Ascending aorta (tissue), 2 donors: Measurements from ENCODE around the gene RFFL. TPM values are rescaled to one million over a fixed set of nuclear protein-coding genes. Genes with fewer than 3 reads are reported as not detected.
A peak's percentile ranks its signal among the peaks of the same experiment; 100 is the strongest.

Source experiments
- DNase-seq, 2 donors: peaks; one replicate each; pipeline ENCODE4 v3.0.0-alpha.2; 2019; ENCODE audit warnings: low spot score in 2 of 2
- H3K27ac ChIP-seq, 2 donors: fragments of 200-600 bp; sonication (generic); one replicate each; pipeline ENCODE4 v1.5.1; 2016 to 2017; ENCODE audit warnings: mild to moderate bottlenecking in 1 of 2
- H3K27me3 ChIP-seq: fragments of 200-600 bp; sonication (generic); one replicate; pipeline ENCODE4 v1.5.1; 2017
- H3K36me3 ChIP-seq, 2 donors: fragments of 200-600 bp; sonication (generic); one replicate each; pipeline ENCODE4 v1.5.1; 2016
- H3K4me1 ChIP-seq, 2 donors: fragments of 200-600 bp; sonication (generic); one replicate each; pipeline ENCODE4 v1.5.1; 2016 to 2017; ENCODE audit warnings: mild to moderate bottlenecking in 1 of 2
- H3K4me3 ChIP-seq, 2 donors: fragments of 200-600 bp; sonication (generic); one replicate each; pipeline ENCODE4 v1.5.1; 2016 to 2017; ENCODE audit warnings: mild to moderate bottlenecking in 1 of 2
- H3K9me3 ChIP-seq, 2 donors: fragments of 200-600 bp; sonication (generic); one replicate each; pipeline ENCODE4 v1.5.1; 2016
- CTCF ChIP-seq, 3 experiments: fragments of 200-600 bp in 2 of 3; fragments of 450-650 bp in 1 of 3; sonication (generic) in 2 of 3; IDR thresholded peaks; one replicate each; pipeline ENCODE4 v1.5.1; 2016 to 2019; ENCODE audit warnings: antibody characterized with exemption in 3 of 3, mild to moderate bottlenecking in 1 of 3, moderate library complexity in 1 of 3
- intact Hi-C: fragments of 100-400 bp; cut with DNase I; formaldehyde crosslinking; loops from one replicate; pipeline ENCODE4 v1.15.1; 2023
- total RNA-seq: library from RNA; depleted of rRNA; stranded (reverse); fragments of >200 nt; gene quantifications from one replicate; pipeline ENCODE4 v1.1.0, GENCODE V29; 2016

The RFFL gene
- total RNA-seq, 1 donor from 2014 or later, result 20.0 TPM

- no peak for TF ChIP-seq CTCF (IDR thresholded peaks at IDR 0.05)
- Histone ChIP-seq H3K9me3 (no peaks in the 10 kb centered on the region), H3K27me3 (no peaks in the 10 kb centered on the region), H3K4me1 (peaks cover 0 to 3% of the 10 kb centered on the region in 2 donors), H3K36me3 (no peaks in the 10 kb centered on the region), H3K4me3 (no peak overlapping the region), H3K27ac (no peak overlapping the region)
- DNase-seq, result no peak
- intact Hi-C loops, result no loop called here
Measured at GRCh38 chr17:35069311-35069710, 5.8 kb upstream of the RFFL start.

GRCh38 chr17:35068249-35068648 is 4.7 kb upstream of the RFFL start:
- Histone ChIP-seq H3K36me3 (no peaks in the 10 kb centered on the region), H3K4me1 (peaks cover 0 to 8% of the 10 kb centered on the region in 2 donors), H3K9me3 (no peaks in the 10 kb centered on the region), H3K4me3 (no peak overlapping the region), H3K27ac (no peak overlapping the region), H3K27me3 (no peaks in the 10 kb centered on the region)
- DNase-seq, result no peak
- TF ChIP-seq CTCF (IDR thresholded peaks at IDR 0.05), result no peak
- intact Hi-C loops, result no loop called here

GRCh38 chr17:35065880-35066279 is 2.4 kb upstream of the RFFL start:
- TF ChIP-seq CTCF (IDR thresholded peaks at IDR 0.05), result no peak
- no peak for DNase-seq
- Histone ChIP-seq H3K36me3 (no peaks in the 10 kb centered on the region), H3K27me3 (no peaks in the 10 kb centered on the region), H3K4me1 (peaks cover 0 to 8% of the 10 kb centered on the region in 2 donors), H3K9me3 (no peaks in the 10 kb centered on the region), H3K27ac (no peak overlapping the region), H3K4me3 (no peak overlapping the region)
- intact Hi-C loops, result no loop called here

GRCh38 chr17:35064516-35065215 is 1.2 kb upstream of the RFFL start:
- H3K4me1 ChIP-seq, result peaks cover 0 to 8% of the 10 kb centered on the region in 2 donors
- intact Hi-C loops, result no loop called here
- H3K27me3 ChIP-seq, result no peaks in the 10 kb centered on the region
- DNase-seq, result no peak
- peak overlapping the region; percentile 68 to 83 for H3K27ac ChIP-seq
- no peak overlapping the region for H3K4me3 ChIP-seq
- no peaks in the 10 kb centered on the region for H3K36me3 ChIP-seq
- no peak for TF ChIP-seq CTCF (IDR thresholded peaks at IDR 0.05)
- no peaks in the 10 kb centered on the region for H3K9me3 ChIP-seq

- Histone ChIP-seq H3K27me3 (no peaks in the 10 kb centered on the region), H3K4me1 (peaks cover 0 to 8% of the 10 kb centered on the region in 2 donors), H3K27ac (no peak overlapping the region), H3K36me3 (no peaks in the 10 kb centered on the region), H3K4me3 (no peak overlapping the region), H3K9me3 (no peaks in the 10 kb centered on the region)
- intact Hi-C loops, result no loop called here
- no peak for TF ChIP-seq CTCF (IDR thresholded peaks at IDR 0.05)
- no peak for DNase-seq
Measured at GRCh38 chr17:35062308-35062707, 1.2 kb downstream of the RFFL start.
